Putamen (tissue), 1 donor: ENCODE data around the gene RAPSN.

Experiments
- DNase-seq: peaks from one replicate; pipeline ENCODE4 v3.0.0-alpha.2; 2016; ENCODE audit warnings: low spot score

Gene RAPSN

DNA sequence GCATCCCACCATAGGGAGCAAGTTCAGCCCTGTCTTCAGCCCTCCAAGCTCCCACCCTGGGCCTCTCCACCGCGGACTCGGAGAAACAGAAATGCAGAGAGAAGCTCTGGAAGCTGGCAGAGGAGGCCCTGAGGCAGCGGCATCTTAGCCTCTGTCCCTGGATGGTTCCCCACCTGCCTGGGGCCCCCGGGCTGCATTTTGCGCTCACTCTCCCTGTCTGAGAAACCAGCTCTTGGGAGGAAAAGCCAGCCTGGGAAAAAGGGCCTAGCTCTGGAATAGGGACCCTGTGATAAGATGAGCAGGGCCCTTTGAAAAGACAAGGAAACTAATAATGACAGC, 58.5 kb downstream of the RAPSN start:
- DNase-seq, result no peak

DNA sequence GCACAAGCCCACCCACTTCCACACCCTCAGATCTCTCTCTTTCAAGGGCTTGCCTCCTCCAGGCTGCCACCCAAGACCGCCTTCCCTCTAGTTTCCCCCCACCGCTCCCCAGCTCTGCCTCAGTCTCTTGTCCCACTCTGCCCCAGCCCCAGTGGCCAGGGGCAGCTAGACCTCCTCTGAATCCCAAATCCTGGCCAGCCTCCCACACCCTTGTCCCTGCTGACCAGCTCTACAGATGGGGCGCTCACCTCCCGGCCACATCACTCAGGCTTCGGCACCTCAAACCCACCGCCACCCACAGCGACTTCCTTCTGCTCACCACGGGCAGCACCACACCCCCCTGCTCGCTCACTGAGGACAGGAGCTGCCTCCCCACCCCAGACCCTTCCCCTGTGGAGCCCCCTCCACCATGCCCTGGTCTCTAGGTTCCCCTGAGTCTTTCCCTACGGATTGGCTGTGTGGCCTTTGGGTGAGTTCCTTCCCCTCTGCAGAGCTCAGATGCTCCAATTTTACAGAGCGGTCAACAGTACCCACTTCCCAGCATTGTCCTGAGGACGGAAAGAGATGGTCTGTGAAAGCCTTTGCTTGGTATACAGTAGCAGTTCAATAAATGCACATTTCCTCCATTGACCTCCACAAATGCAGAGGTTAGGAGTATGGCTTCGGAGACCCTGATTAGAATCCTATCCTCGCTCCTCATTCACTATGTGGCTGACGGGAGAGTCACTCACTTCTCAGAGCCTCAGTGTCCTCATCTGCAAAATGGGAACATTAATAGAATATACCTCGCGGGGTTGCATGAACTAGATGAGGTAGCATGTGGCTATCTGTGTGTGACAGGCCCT, 59.1 kb downstream of the RAPSN start:
- DNase-seq, result no peak

DNA sequence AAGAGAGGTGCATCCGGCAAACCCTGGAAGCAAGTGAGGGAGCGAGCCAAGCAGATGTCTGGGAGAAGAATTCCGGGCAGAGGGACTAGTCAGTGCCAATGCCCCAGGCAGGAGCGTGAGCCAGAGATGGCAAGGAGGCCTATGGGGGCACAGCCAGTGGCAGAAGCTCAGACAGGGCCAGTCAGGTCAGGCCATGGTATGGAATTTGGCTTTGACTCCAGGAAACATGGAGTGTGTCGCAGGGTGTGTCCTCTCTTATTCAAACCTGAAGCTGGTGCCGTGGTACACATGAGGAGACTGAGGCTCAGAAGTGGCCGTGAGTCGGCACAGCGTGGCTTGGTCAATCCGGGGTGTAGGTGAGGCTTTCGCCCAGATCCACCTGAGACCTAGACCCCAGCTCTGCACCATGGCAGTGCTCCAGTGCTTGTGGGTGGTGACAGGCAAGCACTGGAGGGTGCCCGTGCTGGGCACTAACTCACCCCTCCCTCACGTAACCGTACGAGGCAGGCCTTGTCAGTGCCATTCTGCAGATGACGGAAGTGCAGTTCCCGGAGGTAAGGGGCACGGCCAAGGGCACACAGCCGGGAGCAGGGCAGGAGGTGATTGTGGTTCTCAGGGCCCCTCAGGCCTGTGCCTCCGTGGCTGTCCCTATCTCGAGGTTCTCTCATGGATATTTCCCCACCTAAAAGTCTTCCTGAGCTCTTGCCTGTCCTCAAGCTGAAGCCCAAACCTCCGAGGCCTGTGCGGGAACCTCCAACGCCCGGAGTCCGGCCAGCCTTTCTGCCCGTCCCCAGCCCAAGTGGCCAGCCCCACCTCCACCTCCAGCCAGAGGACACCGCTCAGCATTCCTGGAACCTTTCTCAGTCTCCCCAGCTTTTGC, 60.0 kb downstream of the RAPSN start:
- DNase-seq, result no peak

DNA sequence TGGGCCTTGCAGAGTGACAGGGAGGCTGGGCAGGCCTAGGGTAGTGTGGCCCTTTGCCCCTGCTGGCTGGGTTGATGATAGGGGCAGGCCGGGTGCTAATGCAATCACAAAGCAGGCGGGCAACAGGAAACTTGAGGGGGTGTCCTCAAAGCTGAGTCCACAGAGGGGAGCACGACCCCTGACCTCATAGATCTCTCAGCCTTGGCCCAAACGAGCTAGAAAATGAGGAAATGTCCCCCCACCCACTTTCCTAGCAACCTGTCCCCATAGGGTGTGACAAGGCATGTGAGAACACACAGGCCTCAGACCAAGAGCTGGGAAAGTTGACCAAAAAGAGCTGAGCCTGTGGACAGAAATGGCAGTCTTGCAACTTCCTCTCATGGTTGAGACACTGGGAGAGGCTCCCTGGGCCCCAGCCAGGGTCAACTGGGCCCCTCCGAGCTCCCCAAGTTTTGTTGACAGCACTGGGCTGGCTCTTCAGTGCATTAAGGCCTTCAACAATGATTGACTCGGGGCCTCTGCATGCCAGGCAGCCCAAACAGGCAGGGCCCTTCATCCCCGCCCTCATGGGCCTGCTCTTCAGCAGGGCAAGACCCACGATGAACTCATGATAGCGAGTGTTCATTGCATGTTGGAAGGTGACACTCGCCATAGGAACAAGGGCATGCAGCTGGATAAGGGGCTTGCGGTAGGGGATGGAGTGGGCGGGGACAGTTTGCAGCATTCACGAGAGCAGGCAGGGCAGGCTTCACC, 60.8 kb downstream of the RAPSN start:
- no peak for DNase-seq
